ENCODE measurements around the gene RNF169.

Gene RNF169

DNA sequence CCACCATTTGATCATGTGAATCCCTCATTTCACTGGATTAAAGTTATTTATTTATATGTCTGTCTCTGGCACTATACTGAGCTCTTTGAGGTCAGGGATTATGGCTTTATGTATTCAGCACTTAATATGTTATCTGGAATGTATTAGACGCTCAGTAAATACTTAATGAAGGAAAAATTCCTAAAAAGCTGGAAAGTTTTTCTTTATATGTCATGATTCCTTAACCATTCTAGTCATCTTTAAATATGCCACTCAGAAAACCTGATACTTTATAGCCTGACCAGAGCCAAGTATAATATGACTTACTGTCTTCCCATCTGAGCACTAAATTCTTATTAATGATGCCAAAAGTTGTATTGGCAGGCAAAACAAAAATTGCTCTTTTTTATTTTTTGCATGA, 27.1 kb downstream of the RNF169 start:
- H3K4me3 Mint-ChIP-seq = no peak overlapping the region
- no peak overlapping the region for H3K27ac Mint-ChIP-seq

DNA sequence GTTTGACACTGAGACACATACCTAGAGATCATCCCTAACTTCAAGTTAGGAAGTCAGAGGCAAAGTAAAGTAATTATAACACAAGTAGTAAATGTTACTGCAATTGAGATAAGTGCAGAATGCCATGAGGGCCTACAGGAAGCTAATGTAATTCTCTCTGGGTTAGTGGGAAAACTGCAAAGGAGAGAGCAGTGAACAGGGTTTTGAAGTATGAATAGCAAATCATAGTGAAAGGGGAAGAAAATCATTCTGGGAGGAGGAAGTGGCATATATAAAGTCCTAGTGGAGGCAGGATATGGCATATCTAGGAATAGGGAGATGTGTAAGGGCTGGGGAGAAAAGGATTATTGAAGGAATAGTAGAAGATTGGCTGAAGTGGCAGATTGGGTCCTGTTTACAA, 27.9 kb downstream of the RNF169 start:
- Mint-ChIP-seq H3K4me1 (ENCODE audit: low read depth) (peaks cover 12% of the 10 kb centered on the region), H3K36me3 (ENCODE audit: low read depth) (peaks cover 16% of the 10 kb centered on the region), H3K4me3 (no peak overlapping the region), H3K27ac (no peak overlapping the region), H3K9me3 (no peaks in the 10 kb centered on the region), H3K27me3 (no peaks in the 10 kb centered on the region)

More for the DNA sequence above, 27.1 kb downstream of the RNF169 start:
- peaks cover 12% of the 10 kb centered on the region for H3K4me1 Mint-ChIP-seq (ENCODE audit: low read depth)
- no peaks in the 10 kb centered on the region for H3K9me3 Mint-ChIP-seq
- peaks cover 16% of the 10 kb centered on the region for H3K36me3 Mint-ChIP-seq (ENCODE audit: low read depth)
- H3K27me3 Mint-ChIP-seq = no peaks in the 10 kb centered on the region

DNA sequence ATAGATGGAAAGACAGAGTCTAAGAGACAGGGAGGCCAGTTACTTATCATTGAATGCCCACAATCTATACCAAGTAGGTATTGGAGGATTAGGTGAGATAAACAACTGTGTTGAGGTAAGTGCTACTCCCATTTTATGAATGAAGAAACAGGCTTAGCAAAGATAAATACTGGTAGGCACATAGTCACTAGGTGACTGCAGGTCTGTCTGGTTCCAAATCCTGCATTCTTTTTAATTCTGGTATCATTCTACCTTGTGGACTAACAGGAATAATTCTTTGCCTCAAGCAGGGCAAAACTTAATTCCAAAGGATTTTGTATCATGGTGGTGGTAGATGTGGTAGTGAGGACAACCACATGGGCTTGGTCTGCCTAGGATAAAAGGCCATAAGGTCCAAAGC, 28.4 kb downstream of the RNF169 start:
- Mint-ChIP-seq H3K9me3 (no peaks in the 10 kb centered on the region), H3K36me3 (ENCODE audit: low read depth) (peaks cover 16% of the 10 kb centered on the region)

DNA sequence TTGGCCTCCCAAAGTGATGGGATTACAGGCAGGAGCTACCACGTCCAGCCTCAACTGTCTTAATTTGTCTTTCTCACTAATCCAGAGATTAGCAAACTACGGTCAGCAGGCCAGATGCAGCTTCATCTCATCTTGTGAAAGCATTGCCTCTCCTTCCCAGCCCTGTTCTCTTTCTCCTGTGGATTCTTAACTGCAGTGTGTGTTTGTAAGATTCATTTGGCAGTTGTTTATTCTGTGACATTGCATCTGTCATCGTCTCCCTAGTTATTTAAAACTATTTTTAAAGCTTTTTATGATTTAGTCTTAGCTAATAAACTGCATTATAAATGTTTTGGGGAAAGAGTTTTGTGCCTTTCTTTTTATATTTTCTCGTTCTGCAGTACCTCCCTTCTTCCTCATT, 29.2 kb downstream of the RNF169 start:
- Mint-ChIP-seq H3K27ac (no peak overlapping the region), H3K4me1 (ENCODE audit: low read depth) (peaks cover 12% of the 10 kb centered on the region), H3K27me3 (no peaks in the 10 kb centered on the region), H3K9me3 (no peaks in the 10 kb centered on the region), H3K36me3 (ENCODE audit: low read depth) (peaks cover 16% of the 10 kb centered on the region), H3K4me3 (no peak overlapping the region)

More for the DNA sequence above, 28.4 kb downstream of the RNF169 start:
- H3K27me3 Mint-ChIP-seq = no peaks in the 10 kb centered on the region
- no peak overlapping the region for H3K4me3 Mint-ChIP-seq
- peaks cover 12% of the 10 kb centered on the region for H3K4me1 Mint-ChIP-seq (ENCODE audit: low read depth)
- H3K27ac Mint-ChIP-seq = no peak overlapping the region

DNA sequence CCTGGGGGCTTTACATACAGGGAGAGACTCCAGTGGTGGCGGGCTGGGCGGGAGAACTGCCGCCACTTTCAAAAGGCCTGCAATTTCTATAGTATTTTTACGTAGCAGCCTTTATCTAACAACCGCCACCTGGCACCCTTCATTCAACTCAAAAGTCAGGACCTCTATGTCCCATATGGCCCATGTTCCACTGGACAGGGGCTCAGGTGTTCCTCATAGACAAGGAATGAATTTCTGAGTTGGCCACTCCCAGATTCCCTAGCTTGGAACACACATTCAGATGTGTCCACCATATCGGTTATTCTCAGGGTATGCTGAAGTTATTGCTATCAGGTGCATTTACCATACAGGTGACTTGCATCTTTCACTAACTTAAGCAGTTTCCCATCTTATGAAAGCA, 29.9 kb downstream of the RNF169 start:
- peaks cover 12% of the 10 kb centered on the region for H3K4me1 Mint-ChIP-seq (ENCODE audit: low read depth)
- peaks cover 16% of the 10 kb centered on the region for H3K36me3 Mint-ChIP-seq (ENCODE audit: low read depth)
- H3K27me3 Mint-ChIP-seq = no peaks in the 10 kb centered on the region
- no peak overlapping the region for H3K27ac Mint-ChIP-seq
- no peaks in the 10 kb centered on the region for H3K9me3 Mint-ChIP-seq
- H3K4me3 Mint-ChIP-seq = no peak overlapping the region

DNA sequence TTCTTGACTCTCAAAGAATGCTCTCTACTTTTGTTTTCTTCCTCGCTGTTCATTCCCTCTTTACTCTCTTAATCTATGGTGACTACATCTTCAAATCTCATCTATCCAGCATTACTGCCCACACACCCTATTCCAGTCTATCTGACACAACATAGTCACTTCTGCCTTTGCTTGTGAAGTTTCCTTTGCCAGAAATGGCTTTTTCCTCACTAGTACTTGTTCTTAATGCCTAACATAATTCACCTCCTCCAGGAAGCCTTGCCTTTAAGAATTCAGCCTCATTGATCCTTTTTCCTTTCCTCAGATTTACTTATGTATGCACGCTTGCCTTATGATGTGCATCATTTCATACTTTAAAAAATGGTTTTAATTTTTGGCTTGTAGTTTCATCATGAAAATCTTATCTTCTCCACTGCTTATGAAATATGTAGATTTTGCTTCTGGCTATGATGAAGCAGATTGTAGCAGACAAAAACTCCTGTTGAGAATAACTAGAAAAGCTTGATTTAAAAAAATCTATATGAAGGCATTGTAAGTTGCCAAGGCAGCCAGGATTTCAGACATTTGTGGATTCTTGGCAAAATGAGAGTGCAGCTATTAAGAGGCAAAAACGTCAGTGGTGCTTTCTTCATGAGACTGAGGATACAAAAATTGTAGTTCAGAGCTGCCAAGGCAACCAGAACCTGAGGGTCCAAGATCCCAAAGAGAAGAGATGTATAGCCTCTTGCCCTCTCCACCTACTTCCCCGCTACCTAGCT, 31.8 kb downstream of the RNF169 start:
- H3K27me3 Mint-ChIP-seq = no peaks in the 10 kb centered on the region
- H3K4me1 Mint-ChIP-seq (ENCODE audit: low read depth) = peaks cover 4% of the 10 kb centered on the region
- peaks cover 10% of the 10 kb centered on the region for H3K36me3 Mint-ChIP-seq (ENCODE audit: low read depth)
- no peak overlapping the region for H3K27ac Mint-ChIP-seq
- no peak overlapping the region for H3K4me3 Mint-ChIP-seq
- no peaks in the 10 kb centered on the region for H3K9me3 Mint-ChIP-seq

DNA sequence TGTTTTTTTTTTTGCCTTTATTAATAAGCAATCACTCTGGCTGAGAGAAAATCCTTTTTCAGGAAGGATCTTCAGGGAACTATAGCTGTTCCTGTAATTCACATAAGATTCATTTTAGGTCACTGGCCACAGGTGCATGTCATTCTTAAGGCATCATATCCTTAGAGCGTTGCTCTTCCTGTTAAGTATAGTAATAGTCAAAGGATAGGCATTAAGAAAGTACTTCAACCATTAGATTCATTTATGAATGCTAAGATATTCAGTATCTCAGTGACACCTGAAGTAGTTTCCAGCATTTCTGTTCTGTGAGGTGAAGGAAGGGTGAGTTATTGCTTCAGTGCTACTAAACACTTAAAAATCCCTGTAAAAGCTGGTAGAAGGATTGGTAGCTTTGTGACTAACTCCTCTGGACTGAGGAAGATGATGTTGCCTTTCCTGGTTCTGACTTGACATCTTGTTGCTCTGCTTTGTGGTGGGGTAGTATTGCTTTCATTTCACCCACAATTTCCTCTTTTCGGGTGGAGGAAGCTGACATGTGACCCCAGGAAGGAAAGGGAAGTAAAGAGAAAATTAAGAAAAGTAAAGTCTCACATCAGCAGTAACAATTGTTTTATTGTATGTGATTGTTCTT, 34.7 kb downstream of the RNF169 start:
- no peaks in the 10 kb centered on the region for H3K27me3 Mint-ChIP-seq
- peaks cover 5% of the 10 kb centered on the region for H3K36me3 Mint-ChIP-seq (ENCODE audit: low read depth)
- peak overlapping the region; percentile 62 for H3K27ac Mint-ChIP-seq
- H3K9me3 Mint-ChIP-seq = no peaks in the 10 kb centered on the region
- peaks cover 9% of the 10 kb centered on the region for H3K4me1 Mint-ChIP-seq (ENCODE audit: low read depth)
- H3K4me3 Mint-ChIP-seq = peak overlapping the region; percentile 52

DNA sequence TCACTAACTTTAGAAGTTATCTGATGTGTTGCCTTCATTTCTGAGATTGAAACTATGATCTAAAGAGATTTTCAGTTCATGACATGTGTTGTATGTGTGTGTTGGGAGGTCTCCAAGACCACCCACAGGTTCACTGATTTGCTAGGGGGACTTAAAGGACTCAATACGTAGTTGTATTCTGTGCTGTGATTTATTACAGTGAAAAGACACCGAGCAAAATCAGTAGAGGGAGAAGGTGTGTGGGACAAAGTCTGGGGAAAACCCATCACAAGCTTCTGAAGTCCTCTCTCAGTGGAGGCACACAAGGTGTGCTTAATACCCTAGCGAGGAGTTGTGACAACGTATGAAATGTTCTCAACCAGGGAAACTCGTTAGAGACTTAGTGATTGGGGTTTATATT, 35.6 kb downstream of the RNF169 start:
- Mint-ChIP-seq H3K36me3 (ENCODE audit: low read depth) (peaks cover 6% of the 10 kb centered on the region), H3K27me3 (no peaks in the 10 kb centered on the region), H3K4me1 (ENCODE audit: low read depth) (peaks cover 7% of the 10 kb centered on the region), H3K9me3 (no peaks in the 10 kb centered on the region), H3K4me3 (no peak overlapping the region), H3K27ac (no peak overlapping the region)

DNA sequence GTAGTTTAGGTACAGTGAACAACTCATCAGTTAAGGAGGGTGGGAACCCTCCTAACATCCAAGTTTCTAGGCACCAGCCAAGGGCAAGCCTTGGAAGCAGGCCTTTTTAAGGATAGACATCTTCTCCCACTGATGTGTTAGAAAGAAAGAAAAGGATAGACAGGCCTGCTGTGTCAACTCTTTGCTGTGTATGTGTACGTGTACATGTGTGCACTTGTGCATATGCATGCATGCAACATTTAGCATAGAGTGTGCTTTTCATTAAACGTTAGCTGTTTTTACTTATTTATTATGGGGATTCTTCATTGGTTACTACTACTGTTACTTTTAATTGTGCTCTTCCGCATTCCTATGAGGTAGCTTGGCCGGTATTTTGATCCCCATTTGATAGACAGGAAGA, 36.1 kb downstream of the RNF169 start:
- Mint-ChIP-seq H3K36me3 (ENCODE audit: low read depth) (peaks cover 11% of the 10 kb centered on the region), H3K9me3 (no peaks in the 10 kb centered on the region), H3K4me1 (ENCODE audit: low read depth) (peaks cover 6% of the 10 kb centered on the region), H3K4me3 (no peak overlapping the region), H3K27me3 (no peaks in the 10 kb centered on the region), H3K27ac (no peak overlapping the region)

DNA sequence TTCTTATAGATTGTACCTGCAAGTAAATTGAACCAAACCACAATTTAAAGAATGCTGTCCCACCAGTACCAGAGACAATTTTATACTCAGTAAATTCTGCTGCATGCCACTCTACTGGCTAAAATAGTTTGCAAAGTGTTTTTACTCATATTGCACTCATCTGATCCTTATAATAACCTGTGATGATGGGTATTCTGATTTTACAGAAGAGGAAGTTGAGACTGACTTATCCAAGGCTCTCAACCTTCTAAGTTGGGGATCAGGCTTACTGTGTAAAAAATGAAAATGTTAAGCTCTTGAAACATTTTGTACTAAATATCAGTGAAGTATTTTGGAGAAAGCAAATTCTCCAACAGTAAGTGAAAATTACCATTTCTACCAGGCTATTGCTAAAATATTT, 37.9 kb downstream of the RNF169 start:
- peaks cover 23% of the 10 kb centered on the region for H3K36me3 Mint-ChIP-seq (ENCODE audit: low read depth)
- H3K4me3 Mint-ChIP-seq = no peak overlapping the region
- H3K9me3 Mint-ChIP-seq = no peaks in the 10 kb centered on the region
- no peak overlapping the region for H3K27ac Mint-ChIP-seq
- no peaks in the 10 kb centered on the region for H3K27me3 Mint-ChIP-seq
- peaks cover 6% of the 10 kb centered on the region for H3K4me1 Mint-ChIP-seq (ENCODE audit: low read depth)

DNA sequence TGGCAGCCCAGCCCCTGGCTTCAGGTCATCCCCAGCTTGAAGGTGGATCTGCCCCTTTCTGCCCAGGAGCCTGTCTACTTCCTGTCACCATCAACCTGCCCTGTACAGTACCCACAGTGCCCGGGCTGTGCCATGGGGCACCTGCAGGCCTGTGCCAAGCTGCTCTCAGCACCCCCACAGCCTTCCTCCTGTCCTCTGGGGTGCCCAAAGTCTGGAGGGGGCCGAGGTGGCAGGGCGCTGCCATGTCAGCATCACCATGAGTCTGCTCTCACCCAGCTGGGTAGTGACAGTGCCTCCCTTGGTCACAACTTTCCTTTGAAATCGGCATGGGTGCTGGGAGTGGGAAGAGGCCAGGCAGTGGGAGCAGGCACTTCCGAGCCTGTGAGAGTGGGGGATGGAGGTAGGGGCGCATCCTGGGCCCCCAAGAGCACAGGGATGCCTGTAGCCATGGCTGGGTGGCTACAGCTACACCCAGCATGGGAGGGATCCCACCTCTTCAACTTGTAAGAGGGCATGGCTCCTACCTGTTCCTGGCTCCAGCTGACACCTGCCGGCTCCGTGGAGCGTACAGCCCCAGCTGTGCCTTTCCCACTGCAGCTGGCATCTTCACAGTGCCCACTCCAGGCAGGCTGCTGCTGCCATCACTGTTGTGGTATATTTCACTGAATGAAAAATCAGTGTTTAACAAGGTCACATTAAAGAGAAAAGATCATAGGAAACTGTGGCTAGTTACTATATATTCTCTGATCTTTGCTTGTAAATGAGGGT, 42.9 kb downstream of the RNF169 start:
- H3K9me3 Mint-ChIP-seq = no peaks in the 10 kb centered on the region
- H3K4me1 Mint-ChIP-seq (ENCODE audit: low read depth) = peaks cover 2% of the 10 kb centered on the region
- H3K27ac Mint-ChIP-seq = no peak overlapping the region
- H3K27me3 Mint-ChIP-seq = no peaks in the 10 kb centered on the region
- no peak overlapping the region for H3K4me3 Mint-ChIP-seq
- peaks cover 60% of the 10 kb centered on the region for H3K36me3 Mint-ChIP-seq (ENCODE audit: low read depth)

DNA sequence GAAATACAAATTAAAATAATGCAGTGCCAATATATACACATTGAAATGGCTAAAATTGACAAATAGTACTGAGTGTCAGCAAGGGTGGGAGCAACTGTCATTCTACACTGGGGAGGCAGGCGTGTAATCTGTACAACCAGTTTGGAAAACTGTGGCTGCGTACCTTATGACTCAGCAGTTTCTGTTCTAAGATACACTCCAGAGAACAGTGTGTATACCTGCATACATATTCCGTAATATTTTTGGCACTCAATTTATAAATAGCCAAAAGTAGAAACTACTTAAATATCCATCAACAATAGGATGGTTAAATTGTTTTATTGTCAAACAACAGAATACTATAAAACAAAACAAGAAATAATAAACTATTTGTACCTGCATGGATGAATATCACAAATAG, 57.6 kb downstream of the RNF169 start:
- Mint-ChIP-seq H3K4me3 (no peak overlapping the region), H3K27ac (no peak overlapping the region), H3K27me3 (no peaks in the 10 kb centered on the region), H3K9me3 (no peaks in the 10 kb centered on the region), H3K36me3 (ENCODE audit: low read depth) (peaks cover 32% of the 10 kb centered on the region), H3K4me1 (ENCODE audit: low read depth) (peaks cover 4% of the 10 kb centered on the region)

DNA sequence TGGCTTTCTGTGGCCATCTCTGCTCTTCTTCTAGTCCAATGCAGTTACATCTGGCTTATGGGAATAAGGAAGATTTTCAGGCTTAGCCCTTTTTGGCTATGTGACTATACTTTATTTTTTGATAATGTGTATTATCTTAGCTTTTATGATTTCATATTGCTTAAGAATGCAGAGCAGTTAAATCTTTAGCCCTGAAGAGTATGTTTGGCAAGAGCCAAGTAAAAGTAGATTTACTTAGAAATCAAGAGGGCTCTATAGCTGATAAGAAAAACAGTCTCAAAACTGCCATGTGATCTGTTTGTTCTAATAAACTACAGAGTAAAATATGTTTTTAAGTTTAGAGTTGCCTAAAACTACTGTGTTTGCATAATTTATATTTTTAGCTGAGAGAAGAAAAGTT, 61.2 kb downstream of the RNF169 start:
- Mint-ChIP-seq H3K36me3 (ENCODE audit: low read depth) (peaks cover 28% of the 10 kb centered on the region), H3K27me3 (no peaks in the 10 kb centered on the region), H3K9me3 (no peaks in the 10 kb centered on the region), H3K4me3 (no peak overlapping the region), H3K4me1 (ENCODE audit: low read depth) (peaks cover 9% of the 10 kb centered on the region), H3K27ac (no peak overlapping the region)

DNA sequence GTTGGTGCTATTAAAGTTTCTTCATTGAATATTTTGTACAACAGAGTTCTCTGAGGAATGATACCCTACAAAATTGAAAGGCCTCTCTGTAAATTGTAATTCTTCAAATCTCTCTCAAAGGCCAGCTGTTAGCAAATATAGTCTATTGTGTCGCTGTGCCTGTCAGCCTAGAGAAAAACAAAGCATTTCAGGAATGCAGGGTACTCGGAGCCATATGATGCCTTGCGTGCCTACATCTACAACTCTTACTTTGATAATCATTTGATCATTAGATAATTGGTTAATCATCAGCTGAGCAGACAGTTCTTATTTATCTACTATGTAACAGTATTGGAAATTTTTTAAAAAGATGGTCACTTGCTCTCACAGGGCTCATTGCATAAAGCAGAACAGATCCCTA, 67.3 kb downstream of the RNF169 start:
- Mint-ChIP-seq H3K27me3 (no peaks in the 10 kb centered on the region), H3K27ac (no peak overlapping the region), H3K36me3 (ENCODE audit: low read depth) (peaks cover 60% of the 10 kb centered on the region), H3K4me1 (ENCODE audit: low read depth) (peaks cover 31% of the 10 kb centered on the region), H3K4me3 (no peak overlapping the region), H3K9me3 (no peaks in the 10 kb centered on the region)

DNA sequence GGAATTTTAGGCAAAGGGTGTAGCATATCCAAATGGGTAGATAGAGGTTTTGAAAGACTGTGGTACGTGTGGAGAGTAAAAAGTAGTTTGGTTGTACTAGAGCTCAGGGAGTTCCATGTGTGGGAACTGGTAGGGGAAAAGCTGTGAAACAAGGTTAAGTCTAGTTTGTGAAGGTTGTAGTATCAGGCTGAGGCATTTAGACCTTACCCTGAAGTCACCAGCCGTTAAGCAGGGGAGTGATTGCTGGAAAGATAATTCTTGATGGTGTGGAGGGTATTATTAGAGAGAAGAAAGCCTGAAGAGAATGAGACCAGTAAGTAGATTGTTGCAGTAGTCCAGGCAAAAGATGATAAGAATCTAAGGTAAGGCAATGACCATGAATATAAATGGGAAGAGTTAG, 68.0 kb downstream of the RNF169 start:
- no peak overlapping the region for H3K4me3 Mint-ChIP-seq
- peaks cover 65% of the 10 kb centered on the region for H3K36me3 Mint-ChIP-seq (ENCODE audit: low read depth)
- H3K9me3 Mint-ChIP-seq = no peaks in the 10 kb centered on the region
- H3K27ac Mint-ChIP-seq = no peak overlapping the region
- no peaks in the 10 kb centered on the region for H3K27me3 Mint-ChIP-seq
- H3K4me1 Mint-ChIP-seq (ENCODE audit: low read depth) = peaks cover 32% of the 10 kb centered on the region
